Liver (tissue), 3 donors: ENCODE results near the gene NRDC.

Experiments used
- EGR1 ChIP-seq, 2 donors: IDR thresholded peaks; 2 replicates each; pipeline ENCODE4 v1.6.1; 2016 to 2018; ENCODE audit warnings: antibody characterized with exemption in 2 of 2, low read depth in 2 of 2
- FOXA1 ChIP-seq: IDR thresholded peaks from 2 replicates; pipeline ENCODE4 v1.6.1; 2016; ENCODE audit warnings: antibody characterized with exemption
- JUND ChIP-seq, 2 donors: IDR thresholded peaks; 2 replicates each; pipeline ENCODE4 v1.6.1; 2016; ENCODE audit warnings: antibody characterized with exemption in 2 of 2
- NR2F2 ChIP-seq: IDR thresholded peaks from 2 replicates; pipeline ENCODE4 v1.6.1; 2016; ENCODE audit warnings: antibody characterized with exemption
- RAD21 ChIP-seq, 2 donors: IDR thresholded peaks; 2 replicates each; pipeline ENCODE4 v1.6.1; 2016; ENCODE audit warnings: antibody characterized with exemption in 2 of 2, mild to moderate bottlenecking in 2 of 2
- TAF1 ChIP-seq: conservative IDR thresholded peaks from 2 replicates; pipeline ENCODE4 v1.6.1; 2016; ENCODE audit warnings: antibody characterized with exemption, mild to moderate bottlenecking
- YY1 ChIP-seq: IDR thresholded peaks from 2 replicates; pipeline ENCODE4 v1.6.1; 2016; ENCODE audit warnings: antibody characterized with exemption, mild to moderate bottlenecking
- ZBTB33 ChIP-seq: IDR thresholded peaks from 2 replicates; pipeline ENCODE4 v1.6.1; 2016; ENCODE audit warnings: antibody characterized with exemption
- TF ChIP-seq, protein P1 (sequence below): fragments of 150-350 bp; IDR thresholded peaks from 2 replicates; pipeline ENCODE4 v1.5.1; 2017; ENCODE audit warnings: improper control_type of control experiment, low read depth, low read length; ENCODE audit not compliant: missing input control
- donor health status: healthy.
- donor health status: healthy.

DNA sequence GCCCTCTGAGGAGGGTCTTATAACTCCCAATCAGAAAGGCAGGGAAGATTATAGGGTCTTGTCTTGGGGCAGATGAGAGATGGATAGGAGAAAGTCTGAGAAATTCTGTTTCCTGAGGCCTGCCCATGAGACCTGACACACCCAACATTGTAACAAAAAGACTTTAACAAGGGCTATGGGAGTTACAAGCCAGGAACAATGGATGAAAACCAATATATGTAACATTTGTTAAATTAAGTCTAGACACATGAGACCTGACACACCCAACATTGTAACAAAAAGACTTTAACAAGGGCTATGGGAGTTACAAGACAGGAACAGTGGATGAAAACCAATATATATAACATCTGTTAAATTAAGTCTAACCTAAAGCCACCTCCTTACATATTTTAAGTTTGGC lies 21.8 kb downstream of the NRDC start:
- TF ChIP-seq, protein P1, sequence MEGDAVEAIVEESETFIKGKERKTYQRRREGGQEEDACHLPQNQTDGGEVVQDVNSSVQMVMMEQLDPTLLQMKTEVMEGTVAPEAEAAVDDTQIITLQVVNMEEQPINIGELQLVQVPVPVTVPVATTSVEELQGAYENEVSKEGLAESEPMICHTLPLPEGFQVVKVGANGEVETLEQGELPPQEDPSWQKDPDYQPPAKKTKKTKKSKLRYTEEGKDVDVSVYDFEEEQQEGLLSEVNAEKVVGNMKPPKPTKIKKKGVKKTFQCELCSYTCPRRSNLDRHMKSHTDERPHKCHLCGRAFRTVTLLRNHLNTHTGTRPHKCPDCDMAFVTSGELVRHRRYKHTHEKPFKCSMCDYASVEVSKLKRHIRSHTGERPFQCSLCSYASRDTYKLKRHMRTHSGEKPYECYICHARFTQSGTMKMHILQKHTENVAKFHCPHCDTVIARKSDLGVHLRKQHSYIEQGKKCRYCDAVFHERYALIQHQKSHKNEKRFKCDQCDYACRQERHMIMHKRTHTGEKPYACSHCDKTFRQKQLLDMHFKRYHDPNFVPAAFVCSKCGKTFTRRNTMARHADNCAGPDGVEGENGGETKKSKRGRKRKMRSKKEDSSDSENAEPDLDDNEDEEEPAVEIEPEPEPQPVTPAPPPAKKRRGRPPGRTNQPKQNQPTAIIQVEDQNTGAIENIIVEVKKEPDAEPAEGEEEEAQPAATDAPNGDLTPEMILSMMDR = no peak
- TF ChIP-seq JUND (IDR thresholded peaks at IDR 0.05) (no peak), YY1 (no peak), TAF1 (no peak), RAD21 (IDR thresholded peaks at IDR 0.05) (no peak), ZBTB33 (no peak), FOXA1 (no peak), EGR1 (IDR thresholded peaks at IDR 0.05; ENCODE audit: low read depth in 2 of 2) (no peak), NR2F2 (no peak)
